NCI-H748 treated with DMSO at 0.1 percent for 48 hours (cell line): ENCODE data around the gene P2RX1.

Experiments used
- DNase-seq: peaks from one replicate; lab custom pipeline; 2025; lab: John Stamatoyannopoulos, UW

The P2RX1 gene

DNA sequence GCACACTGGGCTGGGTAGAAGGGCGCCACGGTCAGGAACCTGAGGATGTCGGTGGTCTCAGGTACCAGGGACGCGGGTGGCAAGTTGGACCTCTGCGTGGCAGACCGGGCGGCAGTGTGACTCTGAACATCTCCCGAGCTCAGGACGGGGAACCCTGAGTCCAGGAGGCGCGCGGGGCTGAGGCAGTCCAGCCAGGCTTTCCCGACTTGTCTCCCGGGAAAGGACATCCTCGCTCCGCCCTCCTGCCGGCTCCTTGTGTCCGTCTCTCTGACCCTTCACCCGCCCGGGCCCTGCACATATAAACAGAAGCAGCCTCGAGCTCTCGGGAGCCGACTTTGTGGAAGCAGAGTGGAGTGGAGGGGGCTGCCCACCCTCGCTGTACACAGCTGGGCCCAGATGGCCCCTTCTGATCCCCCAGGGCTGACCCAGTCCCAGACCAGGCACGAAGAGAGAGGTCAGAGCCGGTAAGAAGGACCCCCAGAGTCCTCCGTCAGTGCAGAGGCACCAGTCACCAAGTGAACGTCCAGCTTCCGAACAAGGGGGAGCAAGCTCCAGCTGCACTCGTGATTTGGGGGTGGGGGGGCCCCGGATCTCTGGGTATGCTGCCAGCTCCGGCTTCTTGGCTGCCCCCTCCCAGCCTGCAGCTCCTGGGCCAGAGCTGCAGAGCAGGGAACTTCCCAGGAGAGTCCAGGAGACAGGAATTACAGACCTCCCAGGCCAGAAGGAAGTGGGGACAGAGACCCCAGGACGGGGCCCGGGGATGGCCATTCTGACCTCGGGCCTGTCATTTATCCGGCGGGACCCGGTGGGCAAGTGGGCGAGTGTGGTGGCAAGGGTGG is 8.5 kb upstream of the P2RX1 start:
- no peak for DNase-seq

DNA sequence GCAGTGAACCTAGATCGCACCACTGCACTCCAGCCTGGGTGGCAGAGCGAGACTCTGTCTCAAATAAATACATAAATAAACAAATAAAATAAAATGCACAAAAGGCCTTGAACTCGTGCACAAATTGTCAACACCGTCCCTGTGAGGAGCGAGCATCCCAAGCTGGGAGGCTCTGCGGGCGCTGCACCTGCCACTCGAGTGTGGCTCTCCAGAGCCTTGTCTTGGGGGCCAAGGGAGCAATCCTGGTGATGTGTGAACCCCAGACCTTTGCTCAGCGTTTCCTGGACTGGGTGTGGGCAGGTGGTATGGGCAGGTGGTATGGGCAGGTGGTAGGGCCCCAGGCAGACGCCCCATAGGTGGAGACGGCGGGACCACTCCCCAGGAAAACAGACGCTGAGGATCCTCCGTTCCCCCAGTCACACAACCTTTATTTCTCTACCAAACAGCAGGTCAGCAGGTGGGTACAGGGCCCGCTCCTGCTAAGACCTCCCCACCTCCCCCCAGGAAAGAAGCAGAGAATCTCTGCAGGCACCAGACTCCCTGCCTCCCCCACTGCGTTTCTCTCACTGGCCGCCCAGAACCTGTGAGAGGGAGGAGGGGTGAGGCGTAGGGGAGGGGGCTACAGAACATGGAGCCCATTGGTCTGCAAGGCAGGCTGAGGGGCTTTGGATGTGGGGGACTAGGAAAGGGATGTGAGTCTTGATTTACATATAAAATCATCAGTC is 7.4 kb upstream of the P2RX1 start:
- no peak for DNase-seq

DNA sequence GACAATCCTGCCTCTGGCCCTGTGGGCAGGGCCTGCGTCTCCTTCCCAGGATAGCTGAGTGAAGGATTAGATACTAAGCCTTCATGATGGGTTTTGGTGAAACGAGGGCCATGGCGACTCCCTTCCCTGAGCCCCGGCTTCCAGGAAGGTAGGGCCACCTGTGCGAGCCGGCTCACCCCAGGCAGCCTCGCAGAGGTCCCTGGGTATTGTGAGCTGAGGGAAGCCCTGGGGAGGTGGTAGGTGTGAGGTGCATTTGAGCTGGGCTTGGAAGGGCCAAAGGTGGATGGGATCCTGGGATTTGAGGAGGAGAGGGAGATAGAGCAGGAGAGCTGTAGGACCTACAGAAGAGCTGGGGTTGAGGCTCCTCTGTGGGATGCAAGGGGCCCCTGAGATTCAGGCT is 6.5 kb upstream of the P2RX1 start:
- DNase-seq: no peak

DNA sequence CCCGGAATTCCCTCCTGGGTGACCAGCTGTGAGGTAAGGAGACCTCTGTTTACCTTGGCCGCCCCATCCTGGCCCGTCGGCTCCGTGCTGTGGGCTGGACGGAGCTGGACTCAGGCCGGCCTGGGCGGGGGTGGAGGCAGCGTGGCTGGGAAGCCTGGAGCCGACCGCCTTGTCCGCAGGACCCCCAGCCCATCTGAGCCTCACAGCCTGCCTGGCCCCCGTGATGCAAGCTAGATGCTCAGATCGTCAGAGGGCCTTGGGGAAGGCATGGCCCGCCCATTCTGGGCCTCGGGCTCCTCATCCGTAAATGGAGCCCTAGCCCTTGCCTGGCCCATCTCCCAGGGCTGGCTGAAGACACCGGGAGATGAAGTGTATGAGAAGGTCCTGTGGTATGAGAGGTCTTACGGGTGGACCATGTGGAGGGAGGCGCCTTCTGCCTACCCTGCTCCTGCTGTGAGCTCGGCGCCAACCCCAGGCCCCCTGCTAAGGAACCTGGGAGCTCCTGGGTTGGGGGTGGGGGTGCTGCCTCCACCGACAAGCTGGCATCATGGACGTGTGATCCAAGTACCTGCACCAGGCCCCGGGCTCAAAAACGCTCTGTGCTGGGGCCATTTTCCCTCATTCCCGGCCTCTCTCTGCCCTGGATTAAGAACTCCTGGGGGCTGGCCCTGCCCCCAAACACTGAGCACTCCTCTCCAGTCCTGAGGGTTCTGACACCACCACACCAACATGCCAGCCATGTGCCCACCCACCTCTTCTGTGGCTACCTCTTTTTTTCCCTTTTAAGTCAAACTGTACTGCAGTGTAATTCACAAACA is 5.4 kb upstream of the P2RX1 start:
- DNase-seq: no peak

DNA sequence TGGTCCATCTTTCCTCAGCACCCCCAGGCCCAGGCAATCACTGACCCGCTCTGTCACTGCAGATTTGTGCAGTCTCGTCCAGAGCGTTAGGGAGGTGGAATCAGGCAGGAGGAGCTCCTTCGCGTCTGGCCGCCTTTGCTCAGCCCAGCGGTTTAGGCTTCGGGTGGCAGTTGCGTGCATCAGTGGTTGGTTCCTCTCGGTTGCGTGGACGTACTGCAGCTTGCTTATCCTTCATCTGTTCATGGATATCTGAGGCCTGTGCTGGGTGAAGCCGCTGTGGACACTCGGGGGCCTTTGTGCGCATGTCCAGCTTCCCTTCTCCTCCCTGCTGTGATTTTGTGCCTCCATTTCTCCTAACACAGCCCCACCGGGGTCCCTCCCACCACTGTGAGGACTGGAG is 4.7 kb upstream of the P2RX1 start:
- no peak for DNase-seq

DNA sequence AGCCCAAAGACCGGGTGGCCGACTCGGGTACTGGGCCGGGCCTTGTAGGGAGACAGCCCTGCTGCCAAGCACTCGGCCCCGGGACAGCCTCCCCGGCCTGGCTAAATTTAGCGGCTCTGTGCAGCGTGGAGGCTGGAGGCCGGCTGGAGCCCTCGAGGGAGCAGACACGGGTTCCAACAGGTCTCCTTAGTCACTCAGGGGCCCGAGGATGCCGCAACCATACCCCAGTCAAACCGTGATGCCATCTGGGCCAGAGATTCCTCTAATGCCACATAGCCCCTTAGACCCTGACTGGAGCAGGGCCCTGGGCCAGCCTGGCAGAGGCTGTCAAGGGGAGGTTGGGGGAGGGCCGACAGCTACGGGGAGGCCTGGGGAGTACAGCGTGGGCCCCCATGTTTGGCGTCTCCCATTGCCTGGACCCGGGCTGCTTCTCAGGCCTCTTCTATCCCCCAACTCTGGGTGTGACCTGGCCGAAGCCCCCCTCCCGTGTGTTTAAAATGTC is 2.9 kb upstream of the P2RX1 start:
- no peak for DNase-seq

DNA sequence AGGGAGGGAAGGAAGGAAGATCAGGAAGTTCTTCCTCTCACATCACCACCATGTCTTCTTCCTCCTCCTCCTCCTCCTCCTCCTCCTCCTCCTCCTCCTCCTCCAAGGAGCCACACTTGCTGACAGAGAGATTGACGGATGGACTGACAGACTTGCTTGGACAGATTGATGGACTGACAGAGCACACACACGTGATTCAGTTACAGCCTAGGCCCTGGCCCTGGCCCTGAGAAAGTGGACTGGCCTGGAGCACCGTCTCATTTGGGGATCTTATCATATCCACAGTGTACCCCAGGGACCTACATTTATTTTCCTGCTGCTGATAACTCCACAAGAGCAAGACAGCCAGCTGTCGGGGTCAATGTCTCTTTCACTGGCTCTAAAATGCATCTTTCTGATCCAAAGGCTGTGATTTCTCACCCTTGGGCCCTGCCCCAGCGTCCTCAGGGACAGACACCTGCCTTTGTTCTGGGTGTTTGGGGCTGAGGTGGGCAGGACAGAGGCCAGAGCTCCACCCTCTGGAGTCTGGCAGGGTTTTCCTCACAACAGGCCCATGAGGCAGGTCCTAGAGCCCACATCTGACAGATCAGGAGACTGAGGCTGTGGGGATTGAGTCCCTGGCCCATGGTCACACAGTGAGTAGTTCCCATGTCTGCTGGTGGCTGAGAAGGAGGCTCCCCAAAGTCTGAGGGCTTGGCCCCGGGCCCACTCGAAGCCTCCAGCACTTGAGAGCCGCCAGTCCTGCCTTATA is 2.3 kb upstream of the P2RX1 start:
- no peak for DNase-seq

DNA sequence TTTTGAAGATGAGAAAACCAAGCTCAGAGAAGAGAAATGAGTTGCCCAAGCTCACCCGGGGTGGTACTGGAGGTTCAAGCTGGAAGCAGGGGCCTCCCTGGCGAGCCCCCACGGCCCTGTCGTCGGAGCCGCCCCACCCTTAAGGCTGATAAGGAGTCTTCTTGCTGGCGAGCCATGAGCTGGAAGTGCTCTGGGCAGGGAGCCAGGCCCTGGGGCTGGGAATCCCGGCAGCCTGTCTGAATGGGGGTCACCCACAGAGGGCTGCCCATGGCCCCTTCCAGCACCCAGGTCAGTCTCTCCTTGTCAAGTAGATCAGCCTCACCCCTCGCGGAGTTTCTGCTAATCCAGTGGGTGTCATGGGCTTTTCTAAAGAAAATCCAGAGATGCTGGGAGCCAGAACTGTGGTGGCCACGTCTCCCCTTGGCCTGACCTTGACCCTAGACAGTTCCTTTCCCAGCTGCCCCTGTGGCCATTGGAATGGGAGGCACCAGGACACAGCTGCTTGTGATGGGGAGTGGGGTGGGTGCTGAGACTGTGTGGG is 1.2 kb upstream of the P2RX1 start:
- DNase-seq: no peak

DNA sequence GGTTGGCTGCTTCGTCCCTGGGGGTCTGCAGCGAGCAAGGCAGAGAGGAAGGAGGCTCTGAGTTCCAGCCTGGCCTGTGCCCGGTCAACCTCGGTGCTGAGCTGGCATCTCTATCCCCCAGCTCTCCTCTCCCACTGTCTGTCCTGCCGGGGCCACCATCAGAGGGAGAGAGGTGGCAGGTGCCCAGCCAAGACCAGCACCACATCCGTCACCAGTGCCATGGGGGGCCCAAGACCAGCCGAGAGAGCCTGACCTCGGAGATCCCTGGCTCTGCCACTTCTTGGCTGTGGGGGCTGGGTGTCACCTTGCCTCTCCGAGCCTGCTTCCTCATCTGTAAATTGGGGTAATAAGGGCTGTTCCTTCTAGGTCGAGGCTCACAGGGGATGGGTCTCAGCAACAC is 560 bp upstream of the P2RX1 start:
- no peak for DNase-seq

DNA sequence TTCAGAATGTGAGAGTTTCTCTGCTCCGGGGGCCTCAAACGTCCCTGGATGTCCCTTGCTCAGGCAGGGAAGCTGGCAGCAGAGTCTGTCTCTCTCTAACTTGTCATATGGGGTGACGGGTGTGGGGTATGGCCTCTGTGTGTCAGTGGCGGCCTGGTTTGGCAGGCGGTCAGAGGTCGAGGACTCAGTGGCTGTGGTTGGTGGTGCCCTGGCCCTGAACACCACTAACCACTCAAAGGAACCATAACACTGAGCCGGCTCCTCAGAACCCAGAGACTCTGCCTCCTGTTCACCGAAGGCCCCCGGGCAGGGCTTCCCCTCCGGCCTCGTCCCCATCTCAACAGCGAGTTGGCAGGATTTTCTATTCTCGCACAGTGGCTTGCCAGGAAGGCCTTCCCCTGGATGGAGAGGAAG is 677 bp downstream of the P2RX1 start:
- DNase-seq: no peak

DNA sequence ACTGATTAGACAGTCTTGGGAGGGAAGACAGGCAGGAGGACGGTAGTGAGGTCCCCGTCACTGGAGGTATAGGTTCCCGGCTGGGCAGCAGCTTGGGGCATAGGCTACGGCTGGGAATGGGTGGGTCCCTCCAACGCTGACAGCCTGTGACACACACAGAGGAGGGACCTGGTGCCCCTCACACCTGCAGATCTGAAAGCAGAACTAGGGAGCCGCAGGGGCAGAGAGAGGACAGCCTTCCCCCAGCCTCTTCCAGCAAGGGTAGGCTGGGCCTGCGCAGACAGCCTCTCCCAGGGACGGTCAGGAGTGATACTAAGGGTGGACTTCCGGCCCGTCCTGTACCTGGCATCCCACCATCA is 2.0 kb downstream of the P2RX1 start:
- no peak for DNase-seq

DNA sequence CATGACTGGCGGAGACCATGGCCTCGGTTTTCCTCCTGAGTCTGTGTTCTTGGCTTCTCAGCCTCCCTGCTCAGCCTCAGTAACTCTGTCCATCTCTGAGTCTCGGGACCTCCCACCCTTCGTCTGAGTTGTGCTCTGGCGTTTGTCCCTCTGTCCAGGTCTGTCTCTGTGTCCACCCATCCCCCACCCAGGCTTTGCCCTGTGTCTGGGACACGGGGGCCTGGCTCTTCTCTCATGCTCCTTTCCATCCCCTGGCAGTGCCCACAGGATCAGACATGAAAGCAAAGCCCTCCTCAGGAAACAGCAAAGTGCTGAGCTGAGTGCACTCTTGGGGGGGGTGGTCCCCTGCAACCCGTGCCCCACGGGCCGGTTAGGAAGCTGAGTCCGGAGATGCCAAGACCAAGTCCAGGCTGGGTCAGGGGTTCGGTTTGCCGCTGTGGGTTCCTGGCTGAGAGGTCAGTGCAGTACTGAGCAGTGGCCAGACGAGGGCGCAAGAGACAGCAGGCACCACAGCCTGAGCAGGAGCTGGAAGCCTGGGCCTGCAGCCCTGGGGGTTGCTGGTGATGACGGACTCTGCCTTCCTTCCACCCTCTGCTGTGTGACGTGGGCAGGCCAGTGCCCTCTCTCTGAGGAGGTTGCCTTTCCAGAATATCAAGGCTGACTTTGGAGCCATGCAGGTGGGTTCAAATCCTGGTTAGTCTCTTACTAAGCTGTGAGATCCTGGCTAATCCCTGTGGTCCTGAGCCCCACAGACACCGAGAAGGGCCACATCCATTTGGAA is 2.5 kb downstream of the P2RX1 start:
- peak; percentile 35 for DNase-seq

DNA sequence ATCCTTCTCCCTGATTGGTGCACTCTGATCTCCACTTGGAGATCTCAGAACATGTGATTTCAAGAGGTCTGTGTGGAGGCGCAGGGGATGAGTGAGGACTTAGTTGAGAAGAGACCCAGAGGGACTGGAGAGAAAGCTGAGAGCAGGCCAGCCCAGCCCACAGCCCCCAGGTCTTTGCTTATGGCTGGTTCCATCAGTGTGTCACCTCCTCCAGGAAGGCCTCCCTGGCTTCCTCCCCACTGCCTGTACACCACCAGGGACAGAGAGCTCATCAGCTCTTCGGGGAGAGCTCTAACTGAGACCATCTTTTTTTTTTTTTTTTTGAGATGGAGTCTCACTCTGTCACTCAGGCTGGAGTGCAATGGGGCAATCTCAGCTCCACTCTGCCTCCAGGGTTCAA is 3.4 kb downstream of the P2RX1 start:
- no peak for DNase-seq

DNA sequence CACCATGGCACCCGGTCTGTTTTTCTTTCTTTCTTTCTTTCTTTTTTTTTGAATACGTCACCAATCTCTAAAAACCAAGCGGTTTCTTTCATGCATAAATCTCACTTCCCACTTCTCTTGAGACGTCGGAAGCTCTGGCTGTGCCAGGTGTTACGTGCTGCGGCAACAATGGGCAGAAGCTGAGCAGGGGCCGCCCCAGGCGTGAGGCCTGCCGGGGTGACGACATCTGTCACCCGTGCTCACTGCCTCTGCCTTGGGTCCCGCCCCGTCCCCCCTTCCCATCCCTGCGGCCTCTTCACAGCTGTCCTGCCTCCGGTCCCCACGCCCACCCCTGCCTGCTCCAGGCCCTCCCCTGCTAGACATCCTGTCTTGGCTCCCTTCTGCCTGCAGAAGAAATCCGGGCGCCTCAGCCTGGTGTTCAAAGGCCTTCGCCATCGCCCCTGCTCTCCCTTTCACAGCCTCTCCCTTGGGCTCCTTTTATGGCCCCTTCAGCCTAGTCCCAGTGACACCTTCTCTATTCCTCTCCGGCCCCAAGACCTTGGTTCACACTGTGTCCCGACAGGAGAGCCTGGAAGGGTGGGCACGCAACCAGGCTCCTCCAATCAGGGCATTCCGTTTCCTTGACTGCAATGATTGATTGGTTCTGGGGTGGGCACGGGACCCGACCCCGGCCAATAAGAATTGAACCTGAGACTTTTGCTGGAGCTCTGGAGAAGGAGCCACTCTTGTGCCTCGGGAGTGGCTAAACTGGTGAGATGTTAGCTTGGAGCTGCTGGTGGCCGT is 4.8 kb downstream of the P2RX1 start:
- DNase-seq: no peak

DNA sequence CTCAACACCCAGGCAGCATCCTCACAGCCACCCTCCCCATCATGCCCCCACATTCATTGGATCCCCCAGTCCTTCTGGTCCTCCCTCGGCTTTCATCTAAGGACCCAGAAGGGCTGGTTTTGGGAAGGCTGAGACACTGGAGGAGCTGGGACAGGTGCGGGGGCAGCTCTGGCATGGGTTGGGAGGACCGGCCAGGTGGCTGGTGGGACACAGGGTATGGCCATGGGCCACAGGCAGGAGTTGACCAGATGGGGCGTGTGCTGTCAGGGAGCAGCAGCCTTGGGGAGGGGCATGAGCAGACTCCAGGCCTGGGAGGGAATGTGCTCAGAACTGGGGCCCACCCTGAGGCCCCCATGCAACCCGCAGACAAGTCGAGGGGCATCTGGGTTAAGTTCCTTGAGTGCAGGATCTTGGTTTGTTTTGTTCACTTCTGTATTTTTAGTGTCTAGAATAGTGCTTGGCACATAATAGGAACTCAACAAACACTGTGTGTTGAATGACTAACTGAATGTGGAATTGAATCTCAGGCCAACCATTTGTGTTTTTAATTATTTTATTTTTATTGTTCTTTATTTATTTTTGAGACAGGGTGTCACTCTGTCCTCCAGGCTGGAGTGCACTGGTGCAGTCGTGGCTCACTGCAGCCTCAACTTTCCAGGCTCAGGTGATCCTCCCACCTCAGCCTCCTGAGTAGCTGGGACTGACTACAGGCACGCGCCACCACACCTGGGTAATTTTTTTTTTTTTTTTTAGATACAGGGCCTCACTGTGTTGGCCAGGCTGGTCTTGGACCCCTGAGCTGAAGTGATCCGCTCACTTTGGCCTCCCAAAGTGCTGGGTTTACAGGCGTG is 5.6 kb downstream of the P2RX1 start:
- DNase-seq: no peak

DNA sequence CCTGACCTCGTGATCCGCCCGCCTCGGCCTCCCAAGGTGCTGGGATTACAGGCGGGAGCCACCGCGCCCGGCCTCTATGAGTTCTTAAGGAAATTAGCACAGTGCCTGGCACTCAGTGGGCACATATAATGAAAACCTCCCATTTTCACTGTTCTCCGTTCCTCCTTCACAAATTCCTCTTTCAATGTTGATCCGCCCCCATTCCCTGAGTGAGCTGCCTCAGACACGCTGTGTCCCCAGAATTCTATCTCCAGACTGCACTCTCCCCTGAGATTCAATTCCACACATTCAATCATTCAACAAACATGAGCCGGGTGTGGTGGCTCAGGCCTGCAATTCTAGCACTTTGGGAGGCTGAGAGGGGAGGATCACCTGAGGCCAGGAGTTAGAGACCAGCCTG is 7.0 kb downstream of the P2RX1 start:
- DNase-seq: no peak

DNA sequence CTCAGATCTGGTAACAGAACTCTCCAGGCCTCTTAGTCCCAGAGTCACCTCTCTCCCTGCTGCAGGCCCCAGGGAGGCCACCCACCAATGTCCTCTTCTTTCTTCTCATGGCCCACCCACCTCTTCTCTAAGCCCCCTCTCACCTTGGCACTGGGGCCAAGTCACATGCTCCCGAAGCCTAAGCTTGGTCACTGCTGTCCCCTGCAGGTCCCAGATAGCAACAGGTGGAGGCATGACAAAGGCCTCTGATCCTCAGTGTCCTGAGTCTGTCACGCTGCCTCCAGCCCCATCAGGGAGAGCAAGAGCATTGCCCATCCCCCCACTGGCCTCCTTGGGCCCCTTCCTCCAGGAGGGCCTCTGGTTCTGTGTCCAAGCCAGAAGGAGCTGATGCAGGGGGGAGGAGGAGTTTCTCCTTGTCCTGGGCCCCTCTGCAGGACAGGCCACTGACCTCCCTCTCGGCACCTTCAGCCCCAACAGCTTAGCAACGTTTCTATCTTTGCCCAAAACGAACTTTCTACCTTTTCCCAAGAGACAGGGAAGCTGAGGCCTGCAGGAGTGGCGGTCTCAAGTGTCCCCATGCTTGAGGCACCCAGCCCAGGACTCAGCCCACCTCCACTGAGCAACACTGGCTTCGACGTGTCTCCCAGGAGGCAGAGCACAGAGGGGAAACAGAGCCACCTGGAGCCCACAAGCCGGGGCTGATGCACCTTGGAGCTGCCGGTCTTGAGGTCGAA is 8.6 kb downstream of the P2RX1 start:
- no peak for DNase-seq

DNA sequence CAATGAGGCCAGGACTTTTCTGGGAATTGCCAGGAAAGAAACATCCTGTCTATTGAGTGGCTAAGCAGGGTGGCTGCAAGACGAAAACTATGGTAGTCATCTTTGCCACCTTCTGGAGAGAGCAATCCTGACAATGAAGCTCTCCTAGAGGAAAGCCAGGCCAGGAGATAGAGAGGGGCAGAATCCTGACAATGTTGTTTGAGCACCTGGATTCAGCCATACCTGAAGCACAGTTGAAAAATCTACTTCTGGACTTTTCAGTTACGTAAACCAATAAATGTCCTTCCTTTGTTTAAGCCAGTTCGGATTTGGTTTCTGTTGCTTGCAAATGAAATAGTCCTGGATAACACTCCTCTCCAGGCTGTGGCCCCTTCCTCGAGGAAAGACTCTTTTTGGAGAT is 9.4 kb downstream of the P2RX1 start:
- DNase-seq: no peak
